ENCODE results near the gene SPATA32. TPM values are rescaled to one million over a fixed set of nuclear protein-coding genes. Genes with fewer than 3 reads are reported as not detected.

Gene SPATA32
- total RNA-seq, 2 donors from 2014 or later: not detected

DNA sequence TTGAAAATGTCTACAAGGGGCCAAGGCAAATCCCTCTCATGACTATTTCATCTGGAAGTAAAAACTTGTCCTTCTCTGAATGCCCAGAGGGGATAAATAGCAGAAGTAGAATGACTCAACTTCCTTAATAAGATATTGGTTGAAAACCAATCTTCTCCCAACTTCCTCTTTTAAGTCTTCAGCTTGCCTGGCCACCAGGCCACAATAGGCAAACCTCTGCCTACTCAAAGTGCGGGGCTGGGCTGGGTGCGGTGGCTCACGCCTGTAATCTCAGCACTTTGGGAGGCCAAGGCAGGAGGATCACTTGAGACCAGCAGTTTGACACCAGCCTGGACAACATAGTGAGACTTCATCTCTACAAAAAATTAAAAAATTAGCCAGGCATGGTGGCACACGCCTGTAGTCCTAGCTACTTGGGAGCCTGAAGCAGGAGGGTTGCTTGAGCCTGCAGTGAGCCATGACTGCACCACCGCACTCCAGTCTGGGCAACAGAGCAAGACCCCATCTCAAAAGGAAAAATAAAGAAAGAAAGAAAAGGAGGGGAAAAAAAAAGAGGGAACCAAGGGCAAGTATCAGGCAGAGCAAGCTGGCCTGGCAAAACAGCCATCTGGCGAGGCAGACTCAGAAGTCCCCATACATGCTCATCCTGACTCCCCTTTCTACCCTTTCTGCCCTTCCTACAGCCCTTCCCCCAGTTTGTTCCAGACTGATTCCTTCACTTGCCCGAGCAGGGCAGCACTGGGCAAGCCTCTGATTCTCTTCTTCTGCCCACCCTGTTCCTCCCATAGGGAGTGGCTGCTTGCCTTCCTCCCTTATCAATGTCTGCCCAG lies 34.3 kb upstream of the SPATA32 start:
- ATAC-seq (no peak), DNase-seq (peak; percentile 52)
- intact Hi-C loops (cut with DNase I): no loop called here

DNA sequence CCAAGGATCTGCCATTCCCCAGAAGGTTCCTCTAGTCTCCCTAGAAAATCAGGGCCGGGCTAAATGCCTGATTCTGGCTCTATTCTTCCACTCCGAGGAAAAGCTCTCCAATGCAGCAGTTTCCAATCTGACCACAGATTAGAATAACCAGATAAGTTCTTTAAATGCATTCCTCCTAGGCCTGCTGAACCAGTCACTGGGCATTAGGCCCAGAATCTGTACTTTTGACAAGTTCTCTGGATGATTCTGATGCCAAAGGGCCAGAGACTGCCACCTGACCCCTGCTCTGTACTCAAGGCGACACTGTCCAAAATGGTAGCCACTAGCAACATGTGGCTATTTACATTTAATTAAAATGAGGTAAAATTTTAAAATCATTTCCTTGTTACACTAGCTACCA lies 32.6 kb upstream of the SPATA32 start:
- ATAC-seq: peak; percentile 55 to 62

DNA sequence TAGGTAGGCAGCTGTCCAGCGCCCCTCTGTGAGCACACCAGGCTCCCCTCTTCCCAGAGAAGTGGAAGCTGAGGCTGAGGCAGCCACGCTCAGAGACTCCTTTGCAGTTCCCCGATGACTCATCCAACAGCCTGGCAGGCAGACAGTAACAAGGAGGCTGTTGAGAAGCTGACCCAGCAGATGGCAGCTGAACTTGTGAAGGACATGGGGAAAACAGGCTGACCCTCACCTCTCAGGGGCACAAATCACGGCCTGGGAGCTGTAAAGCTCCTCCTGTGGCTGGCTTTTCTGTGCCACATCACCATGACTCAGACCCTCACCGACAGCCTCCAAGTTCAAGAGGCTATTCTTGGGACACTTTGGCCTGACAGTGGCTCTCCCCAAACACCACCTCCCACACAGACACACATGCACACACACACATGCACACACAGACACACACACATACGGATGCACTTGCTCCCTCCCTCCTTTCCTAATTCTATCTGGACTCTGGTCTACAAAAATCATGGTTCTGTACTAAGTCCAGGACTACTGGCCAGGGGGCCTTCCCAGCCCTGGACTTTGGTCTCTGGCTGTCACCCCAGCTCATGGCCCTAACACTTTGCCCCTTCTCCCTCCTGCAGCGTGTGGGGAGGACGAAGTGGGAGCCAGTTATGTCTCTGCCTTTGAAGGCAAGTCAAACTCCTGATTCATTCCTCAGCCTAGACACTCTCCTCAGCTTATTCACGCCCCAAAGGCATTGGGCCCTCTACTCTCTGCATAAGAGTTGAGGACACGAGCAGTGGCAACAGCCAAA lies 31.7 kb upstream of the SPATA32 start:
- intact Hi-C loops (cut with DNase I): no loop called here

More for the DNA sequence above, 32.6 kb upstream of the SPATA32 start:
- intact Hi-C loops (cut with DNase I): no loop called here
- DNase-seq: no peak

DNA sequence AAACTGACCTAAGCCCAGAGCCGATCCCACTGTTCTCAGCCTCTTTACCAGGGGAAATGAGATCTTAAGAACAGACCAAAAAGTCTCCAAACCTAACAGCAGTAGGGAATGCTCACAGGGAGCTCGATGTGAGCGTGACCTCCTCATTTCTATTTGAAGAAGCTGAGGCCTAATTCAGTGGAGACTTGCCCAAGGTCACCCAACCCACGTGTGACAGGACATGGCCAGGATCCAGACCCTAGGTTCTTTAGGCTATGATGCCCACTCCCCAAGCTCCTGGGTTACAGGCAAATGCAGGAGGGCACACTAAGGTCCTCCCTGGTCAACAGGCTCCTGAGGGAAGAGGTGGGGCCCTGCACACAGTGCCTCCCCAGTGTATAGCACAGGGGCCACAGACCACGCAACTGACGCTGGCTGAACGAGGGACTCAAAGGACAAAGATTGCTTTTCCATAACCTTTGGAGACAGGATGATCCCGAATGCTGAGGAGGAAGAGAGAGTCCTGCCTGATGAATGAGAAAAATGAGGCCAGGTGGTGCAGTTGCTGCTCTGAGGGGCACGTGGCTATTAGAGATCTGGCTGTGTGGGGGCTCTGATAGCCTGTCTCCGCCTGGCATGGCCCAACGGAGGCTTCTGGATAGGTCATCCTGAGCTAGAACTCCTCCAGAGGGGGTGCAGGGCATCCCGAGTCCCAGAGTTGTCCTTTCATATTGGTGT lies 31.0 kb upstream of the SPATA32 start:
- intact Hi-C loops (cut with DNase I): no loop called here
- no peak for DNase-seq
- no peak for ATAC-seq

More for the DNA sequence above, 31.7 kb upstream of the SPATA32 start:
- DNase-seq: peak; percentile 90
- ATAC-seq: peak; percentile 66 to 84

DNA sequence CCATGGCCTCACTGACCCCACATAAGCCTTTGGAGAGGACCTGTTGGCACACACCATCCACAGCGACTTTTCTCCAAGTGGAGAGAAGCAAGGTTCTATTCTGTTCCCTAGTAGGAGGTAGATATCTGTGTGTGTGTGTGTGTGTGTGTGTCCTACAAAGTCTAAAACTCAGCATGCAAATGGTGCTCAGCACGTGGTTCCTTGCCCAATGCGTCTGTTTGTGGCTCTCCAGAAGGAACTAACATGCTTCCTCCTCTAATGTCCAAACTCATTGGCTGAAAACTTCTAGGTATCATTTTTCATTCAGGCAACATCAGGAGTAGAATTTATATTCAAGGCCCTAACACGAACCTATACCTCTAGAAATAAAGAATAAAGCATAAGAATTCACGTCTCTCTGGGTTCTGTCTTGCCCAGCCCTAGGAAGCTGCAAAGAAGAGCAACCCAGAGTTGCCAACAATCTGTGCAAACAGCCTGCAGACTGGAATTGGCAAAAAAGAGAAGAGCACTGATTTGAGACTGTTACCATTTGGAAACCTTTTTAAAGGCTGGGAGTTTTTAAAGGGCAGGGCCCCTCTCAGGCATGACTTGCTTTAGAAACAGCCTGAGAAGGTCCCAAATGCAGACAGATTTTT lies 29.4 kb upstream of the SPATA32 start:
- DNase-seq: no peak
- intact Hi-C loops (cut with DNase I): no loop called here
- no peak for ATAC-seq

DNA sequence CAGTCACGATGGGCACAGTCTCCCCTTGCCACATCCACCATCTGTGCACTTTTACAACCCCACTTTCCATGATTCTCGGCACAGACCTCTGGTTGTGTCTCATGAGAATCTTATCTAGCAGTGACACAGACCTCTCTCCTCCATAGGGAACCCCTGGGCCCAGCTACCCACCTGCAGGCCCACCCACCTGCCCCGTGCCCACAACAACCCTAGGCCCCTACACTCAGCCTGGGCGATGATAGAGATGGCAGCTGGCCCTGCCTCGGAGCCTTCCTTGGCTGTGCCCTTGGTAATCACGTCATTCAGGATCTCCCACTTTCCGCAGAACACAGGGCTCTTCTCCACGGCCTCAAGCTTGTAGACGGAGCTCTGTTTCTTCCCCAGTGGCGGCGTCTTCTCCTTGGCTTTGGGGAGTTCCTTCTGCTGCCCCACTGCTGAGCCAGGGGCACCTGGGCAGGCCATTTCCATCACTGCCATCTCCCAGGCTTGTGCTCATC lies 28.4 kb upstream of the SPATA32 start:
- intact Hi-C loops (cut with DNase I): no loop called here
- ATAC-seq (no peak), DNase-seq (no peak)

DNA sequence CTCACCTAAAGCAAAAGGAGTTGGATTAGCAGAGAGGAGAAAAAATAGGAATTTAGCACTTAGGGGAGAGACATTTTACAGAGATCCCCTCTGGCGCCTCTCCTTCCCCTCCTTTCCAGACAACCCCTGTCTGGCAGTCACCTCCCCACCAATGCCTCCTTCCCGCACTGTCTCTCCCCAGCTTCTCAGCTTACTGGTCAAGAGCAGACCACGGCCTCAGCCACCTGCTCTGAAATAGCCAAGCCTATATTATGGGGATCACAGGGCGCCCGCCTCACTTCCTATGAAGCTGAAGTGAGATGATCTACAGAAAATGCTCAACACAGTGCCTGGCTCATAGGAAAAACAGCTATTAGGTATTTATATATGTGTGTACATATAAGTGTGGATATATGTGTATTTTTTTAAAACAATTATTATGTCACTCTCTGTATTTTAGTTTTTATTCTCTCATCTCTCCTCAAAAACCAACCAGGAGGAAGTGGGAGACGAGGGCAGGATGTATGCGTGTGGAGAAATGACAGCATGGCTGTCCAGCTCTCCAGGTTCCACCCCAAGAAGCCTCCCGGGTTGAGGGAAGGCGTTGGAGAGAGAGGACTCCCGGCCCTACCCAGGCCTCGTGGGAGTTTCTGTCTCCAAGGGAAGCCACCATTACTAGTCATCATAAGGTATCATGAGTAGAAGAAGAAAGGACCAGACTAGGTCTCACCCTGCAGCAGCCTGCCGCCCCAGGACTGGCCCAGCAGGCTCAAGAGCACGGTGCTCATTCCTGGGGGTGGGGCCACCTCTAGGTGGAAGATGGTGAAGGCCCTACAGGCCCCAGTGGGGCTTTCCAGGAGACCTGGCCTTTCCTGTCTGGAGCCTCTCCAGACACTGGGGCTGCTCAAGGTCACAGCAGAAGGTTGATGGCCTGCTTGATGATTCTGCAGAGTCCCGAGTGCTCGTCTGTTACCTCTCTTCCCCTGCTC lies 27.7 kb upstream of the SPATA32 start:
- intact Hi-C loops (cut with DNase I): no loop called here
- ATAC-seq (no peak), DNase-seq (no peak)

DNA sequence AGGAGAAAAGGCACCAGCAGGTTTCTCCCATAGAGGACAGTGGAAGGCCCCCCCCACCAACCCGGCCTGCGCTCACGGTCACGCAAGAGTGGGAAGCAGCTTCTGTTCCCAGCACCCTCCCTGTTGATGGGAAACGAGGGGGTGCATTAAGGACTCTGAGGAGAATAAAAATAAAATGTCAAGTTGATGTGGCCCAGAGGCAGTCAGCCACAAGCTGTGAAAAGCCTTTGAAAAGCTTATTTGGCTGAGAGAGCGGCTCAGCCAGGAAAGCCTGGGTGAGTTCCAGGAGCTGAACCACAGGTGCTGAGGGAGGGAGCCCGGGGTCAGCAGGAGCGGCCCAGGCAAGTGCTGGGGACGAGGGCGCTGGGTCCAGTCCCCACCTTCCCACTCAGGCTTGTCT lies 26.9 kb upstream of the SPATA32 start:
- intact Hi-C loops (cut with DNase I): no loop called here
- ATAC-seq: peak; percentile 0 to 6
- DNase-seq: peak; percentile 42

DNA sequence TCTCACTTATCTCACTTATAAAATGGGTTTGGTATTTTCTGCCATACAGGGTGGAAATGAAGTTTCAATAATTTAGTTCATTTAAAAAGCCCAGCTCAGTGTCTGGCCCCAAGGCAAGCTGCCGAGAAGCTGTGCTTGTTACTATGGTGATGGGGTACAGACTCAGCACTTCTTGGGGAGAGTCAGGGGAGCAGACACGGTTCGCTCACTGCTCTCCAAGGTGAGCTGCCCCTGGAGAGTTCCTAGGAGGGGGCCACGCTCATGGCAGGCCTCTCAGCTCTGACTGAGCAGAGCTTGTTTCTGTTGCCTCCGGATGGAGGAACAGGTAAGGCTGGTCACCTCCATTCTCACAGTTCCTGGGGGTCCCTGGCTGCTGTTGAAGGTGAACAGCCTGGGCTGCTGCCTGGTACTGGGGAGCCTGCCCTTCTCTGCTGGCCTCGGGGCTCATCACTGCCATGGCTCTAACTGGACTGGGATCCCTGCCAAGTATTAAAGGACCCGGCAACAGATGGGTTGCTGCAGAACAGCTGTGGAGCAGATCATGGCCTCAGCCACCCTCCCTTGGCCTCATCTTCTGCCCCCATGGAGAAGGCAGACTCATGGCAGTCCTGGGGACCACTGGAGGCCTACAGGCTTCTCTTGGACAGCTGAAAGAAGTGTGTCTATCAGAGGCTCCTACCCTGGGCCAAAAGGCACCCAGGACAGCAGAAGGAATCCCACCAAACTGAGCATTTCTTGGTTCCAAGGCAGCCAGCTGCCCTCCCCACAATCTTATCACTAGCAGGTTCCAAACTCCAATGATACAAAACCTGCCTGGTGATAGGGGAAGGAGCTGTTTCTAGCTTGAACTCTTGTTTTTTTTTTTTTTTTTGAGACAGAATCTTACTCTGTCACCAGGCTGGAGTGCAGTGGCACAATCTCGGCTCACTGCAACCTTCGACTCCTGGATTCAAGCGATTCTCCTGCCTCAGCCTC lies 25.9 kb upstream of the SPATA32 start:
- ATAC-seq: no peak
- DNase-seq: no peak
- intact Hi-C loops (cut with DNase I): no loop called here

DNA sequence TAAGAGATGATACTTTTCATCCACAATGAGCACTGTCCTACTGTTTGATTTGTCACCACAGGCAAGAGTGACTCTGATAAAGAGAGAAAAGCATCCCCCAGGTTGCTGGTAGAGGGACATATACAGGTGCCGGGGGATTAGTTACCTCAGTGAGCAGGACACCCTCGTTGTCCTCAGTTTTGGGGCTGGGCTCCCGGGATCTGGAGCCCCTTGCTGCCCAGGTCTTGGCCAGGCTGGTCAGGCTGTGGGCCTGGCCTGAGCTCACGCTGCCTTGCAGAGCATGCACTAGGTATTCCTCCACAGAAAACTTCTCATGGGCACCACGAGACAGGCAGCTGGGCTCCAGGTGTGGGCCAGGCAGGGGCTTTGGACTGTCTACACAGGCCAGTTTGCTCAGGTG lies 24.4 kb upstream of the SPATA32 start:
- intact Hi-C loops (cut with DNase I): no loop called here
- DNase-seq (no peak), ATAC-seq (no peak)

DNA sequence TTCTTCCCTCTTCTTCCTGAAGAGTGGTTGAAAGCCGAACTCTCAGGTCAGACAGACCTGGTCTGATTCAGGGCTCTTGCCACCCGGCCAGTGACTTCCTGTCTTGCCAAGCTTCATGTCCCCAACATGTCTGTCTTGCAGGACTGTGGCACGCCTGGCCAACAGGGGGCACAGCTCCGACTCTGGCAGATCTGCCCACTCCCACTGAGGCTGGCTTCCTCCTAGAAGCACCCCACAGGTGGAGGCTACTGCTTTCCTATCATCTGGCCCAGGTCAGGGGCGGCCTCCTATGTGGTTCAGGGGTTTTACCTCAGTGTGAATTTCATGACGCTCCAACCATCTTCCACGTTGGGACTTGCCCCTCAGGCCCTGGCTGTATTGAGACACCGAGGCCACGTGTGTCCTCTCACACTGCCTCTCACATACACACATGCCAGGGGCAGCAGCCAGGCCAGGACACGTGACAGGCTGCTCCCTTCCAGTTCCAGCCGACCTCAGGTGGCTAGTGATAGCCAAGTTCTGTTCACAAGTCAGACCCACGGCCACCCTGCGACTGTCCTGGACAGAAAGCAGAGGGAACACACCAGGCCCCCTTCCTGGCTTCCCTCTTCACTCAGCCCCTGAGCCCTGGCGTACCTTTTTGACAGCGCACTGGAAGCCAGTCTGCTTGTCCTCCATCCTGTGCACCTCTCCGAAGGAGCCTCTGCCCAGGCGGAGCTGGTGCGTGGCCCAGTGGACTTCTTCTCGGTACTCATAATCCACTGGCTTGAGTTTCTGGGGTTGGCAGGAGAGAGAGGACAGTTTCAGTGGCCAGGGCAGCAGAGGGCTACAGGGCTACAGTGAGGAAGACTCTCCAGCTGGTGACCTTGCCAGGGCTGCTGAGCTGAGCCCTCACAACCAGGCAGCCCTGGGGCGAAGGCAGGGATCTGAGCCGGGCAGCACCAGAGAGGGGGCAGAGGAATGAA lies 22.6 kb upstream of the SPATA32 start:
- intact Hi-C loops (cut with DNase I): no loop called here
- DNase-seq (peak; percentile 58), ATAC-seq (peak; percentile 22 to 82)

DNA sequence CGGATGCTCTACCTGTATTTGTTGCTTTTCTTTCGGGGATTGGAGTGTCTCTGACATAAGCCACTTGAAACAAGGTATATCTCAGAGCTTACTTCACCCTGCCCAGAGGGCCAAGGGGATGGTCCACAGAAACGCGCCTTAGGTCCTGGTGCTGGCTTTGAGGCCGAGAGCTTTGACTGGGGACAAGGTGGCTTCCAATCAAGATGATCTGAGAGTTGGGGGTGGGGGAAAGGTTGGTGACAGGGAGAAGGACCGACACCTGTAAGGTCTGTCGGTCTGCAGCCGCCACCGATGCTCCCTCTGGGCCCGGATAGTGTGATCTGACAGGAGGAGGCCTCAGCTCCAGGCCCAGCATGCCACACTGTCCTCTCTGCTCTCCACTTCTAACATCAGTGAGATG lies 21.8 kb upstream of the SPATA32 start:
- DNase-seq (no peak), ATAC-seq (no peak)
- intact Hi-C loops (cut with DNase I): no loop called here

DNA sequence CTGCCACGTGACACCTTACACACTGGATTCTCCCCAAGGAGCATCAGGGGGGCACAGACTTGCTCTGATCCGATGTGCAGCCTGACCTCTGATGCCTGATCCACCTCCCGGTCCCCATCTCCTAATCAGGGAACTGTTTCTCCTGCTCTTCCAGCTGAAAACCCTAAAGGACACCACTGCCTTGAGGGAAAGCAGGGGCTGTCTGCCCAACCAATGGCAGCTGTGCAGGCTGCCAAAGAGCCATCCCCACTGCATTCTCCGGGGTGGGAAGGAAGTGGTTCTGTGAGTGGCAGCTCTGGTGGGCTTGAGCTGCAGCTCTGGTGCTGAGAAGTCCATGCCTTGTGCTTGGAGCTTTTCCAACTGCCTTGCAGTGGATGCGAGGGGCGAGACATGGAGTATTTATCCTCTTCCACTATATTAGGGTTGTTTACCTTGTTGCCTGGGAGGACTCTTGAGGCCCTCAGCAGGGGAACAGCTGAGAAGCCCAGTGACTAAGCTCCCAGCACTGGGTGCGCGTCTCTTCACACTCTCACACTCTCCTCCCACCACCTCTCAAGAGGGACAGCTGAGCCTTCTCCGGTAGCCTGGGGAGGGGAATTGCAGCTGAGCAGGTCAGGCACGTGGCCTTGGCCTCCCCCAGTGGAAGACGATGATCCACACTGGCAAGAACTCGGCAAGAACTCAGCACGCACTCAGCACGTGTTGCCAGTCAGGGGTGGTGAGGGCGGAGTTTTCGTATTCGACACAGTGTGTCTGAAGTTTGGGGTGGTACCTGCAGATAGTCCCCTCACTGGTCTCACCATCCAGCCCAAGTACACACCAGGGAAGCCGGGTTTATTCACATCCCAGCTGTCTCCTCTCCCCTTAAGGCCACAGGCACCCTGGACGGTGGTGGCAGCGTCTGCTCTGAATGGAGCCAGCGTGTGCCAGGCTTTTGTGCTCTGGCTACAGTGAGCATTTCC lies 21.1 kb upstream of the SPATA32 start:
- peak; percentile 51 to 84 for ATAC-seq
- intact Hi-C loops (cut with DNase I): no loop called here
- peak; percentile 72 for DNase-seq

DNA sequence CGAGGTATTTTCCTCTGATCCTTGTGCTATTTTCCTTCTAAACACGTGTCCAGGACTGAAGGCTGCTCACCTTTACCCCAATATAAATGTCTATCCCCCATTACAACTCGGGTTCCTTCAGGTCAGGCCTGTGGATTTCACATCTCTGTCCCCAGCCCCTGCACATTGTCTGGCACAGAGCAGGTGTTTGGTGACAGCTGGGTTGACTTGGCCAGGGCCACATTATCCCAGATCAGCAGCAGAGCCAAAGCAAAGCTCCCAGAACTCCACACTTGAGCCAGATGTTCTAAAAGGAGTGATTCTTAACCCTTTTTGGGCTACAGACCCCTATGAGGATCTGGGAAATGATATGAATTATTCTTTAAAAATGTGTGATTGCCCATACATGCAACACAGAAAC lies 18.0 kb upstream of the SPATA32 start:
- ATAC-seq: peak in 1 of 2 donors; percentile 12
- no peak for DNase-seq
- intact Hi-C loops (cut with DNase I): loop anchor here (2.0 to 5.0 kb wide), 2 partner anchors 101 to 102 kb away; no protein-coding TSS in a partner anchor

All from left cardiac atrium (tissue), 4 donors.